Iris pigment epithelial cell (primary cell): ENCODE measurements around the gene ATG13.
"Not testable (repeated sequence)": the region's sequence is repeated elsewhere in the genome, so short reads cannot be mapped to it uniquely, and the experiment has no call there.

ENCODE experiments used
- DNase-seq: peaks from one replicate; pipeline ENCODE4 v3.0.0-alpha.2; 2011; ENCODE audit warnings: low read depth

The ATG13 gene

DNA sequence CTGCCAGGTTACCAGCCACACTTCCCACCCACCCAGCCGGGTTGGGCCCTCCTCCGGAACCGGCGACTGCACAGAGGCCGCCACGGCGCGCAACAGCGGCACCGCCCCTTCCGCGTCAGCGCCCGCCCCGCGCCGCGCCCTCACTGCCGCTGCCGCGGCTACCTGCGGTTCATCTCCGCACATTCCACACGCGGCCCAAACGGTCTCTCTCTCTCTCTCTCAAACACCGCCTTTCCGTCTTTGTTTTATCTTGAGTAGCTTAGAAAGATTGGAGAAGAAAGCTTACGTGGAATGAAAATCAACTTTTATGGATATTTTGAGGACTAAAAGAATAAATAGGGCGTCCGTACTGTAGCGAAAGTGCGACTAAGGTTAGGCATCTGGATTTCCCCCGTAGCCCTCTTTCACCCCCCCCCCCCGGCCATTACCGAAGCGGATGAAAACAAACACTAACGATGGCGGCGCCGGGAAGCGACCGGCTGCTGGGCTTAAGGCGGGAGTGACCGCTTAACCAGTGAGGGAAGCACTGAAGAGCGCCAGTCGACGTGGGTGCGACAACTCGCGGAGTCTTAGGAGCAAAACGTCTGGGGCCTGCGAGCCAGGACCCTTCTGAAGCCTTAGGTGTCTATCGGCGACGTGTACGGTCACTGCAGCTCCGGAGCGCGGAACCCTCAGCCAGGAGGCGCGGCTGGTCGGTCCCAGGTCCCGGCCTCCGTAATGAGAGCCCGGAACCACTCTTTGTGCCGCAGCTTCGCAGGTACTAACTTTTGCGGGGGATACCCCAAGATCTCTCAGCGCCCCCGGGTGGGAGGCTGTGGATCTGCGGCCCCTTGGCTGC is at the start of gene ATG13, which contains the start of gene HARBI1:
Gene ATG13, plus strand, starts transcription at position 420 of the 838 bp plus-strand sequence. CDS start 26,739 bp downstream, outside the sequence.
Gene HARBI1, minus strand, starts transcription at position 94 of the 838 bp plus-strand sequence. CDS start 990 bp downstream, outside the sequence.
- DNase-seq, result peak; percentile 88

DNA sequence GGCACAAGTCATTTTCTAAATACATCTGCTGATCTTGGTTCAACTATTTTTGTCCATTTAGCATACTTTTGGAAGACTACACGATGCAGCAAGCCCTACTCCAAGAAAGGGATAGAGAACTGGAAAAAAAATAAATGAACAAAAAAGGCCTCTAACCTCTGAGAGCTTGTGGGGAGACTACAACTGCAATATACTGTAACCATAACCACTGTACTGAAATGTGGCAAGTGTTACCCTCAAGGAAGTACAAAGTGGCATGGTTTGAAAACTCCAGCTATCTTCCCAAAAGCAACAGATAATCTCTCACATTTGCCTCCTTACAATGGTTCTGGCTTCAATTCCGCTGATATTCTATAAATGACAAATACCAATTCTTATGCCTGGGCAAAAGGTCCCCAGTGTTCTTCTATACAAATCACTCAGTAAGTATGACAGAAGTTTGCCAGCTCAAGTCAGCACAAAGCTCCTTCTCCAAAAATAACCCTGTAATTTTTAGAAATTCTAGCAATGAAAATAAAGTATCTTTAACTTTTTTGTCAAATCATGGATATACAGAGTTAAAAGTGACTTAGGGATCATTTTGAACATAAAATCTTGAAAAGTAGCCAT is 46.5 kb upstream of the ATG13 start:
- no peak for DNase-seq

- DNase-seq, result no peak
These were observed 42.7 kb upstream of the ATG13 start for GRCh38 chr11:46574656-46575055.

- no peak for DNase-seq
These were observed 40.3 kb upstream of the ATG13 start for GRCh38 chr11:46577058-46577457.

DNA sequence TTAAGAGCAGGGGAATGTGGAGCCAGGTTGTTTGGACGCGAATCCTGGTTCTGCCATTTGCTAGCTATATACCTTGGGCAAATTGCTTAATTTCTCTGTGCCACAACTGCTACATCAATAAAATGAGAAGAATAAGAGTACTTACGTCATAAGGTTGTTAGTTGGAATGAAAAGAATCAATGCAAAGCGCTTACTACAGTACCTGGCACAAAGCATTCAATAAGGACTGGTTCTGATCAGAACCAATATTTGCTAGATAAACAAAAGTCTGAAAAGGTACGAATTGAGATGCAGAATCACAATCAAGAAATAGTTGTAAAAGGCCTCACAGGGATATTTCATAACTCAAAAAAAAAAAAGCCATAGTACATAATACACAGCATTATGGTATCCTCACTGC is 34.8 kb upstream of the ATG13 start:
- DNase-seq, result no peak

DNA sequence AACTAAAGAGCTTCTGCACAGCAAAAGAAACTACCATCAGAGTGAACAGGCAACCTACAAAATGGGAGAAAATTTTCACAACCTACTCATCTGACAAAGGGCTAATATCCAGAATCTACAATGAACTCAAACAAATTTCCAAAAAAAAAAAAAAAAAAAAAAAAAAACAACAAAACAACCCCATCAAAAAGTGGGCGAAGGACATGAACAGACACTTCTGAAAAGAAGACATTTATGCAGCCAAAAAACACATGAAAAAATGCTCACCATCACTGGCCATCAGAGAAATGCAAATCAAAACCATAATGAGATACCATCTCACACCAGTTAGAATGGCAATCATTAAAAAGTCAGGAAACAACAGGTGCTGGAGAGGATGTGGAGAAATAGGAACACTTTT is 33.8 kb upstream of the ATG13 start:
- not testable (repeated sequence) for DNase-seq

DNA sequence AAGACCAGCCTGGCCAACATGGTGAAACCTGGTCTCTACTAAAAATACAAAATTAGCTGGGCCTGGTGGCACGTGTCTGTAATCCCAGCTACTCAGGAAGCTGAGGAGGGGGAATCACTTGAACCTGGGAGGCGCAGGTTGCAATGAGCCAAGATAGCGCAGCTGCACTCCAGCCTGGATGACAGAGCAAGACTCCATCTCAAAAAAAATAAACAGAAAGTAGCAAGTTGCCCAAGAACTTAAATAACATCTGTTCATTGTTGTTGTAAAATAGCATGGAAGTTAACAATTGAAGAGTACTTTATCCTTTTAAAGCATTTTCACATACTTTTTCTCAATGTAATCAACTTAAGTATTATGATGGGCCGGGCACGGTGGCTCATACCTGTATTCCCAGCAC is 29.2 kb upstream of the ATG13 start:
- DNase-seq, result peak; percentile 51

DNA sequence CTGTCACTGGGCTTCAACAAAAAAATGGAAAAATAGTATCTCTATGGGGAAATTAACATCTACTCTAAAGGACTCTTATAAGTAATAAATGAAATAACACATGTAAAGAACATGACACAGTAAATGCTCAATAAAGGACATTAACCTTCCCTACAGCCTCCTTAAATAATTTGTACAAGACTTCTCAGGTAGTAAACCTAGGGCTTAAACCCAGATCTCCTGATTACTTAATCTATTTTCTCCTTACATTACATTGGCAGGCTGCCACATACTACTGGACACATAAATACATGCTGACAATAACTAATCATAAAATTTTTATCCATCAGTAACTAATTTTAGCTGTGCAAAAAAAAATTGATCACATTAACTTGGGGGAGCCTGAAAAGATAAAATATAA is 28.4 kb upstream of the ATG13 start:
- no peak for DNase-seq

- DNase-seq, result no peak
These were observed 26.4 kb upstream of the ATG13 start for GRCh38 chr11:46590740-46591605.

DNA sequence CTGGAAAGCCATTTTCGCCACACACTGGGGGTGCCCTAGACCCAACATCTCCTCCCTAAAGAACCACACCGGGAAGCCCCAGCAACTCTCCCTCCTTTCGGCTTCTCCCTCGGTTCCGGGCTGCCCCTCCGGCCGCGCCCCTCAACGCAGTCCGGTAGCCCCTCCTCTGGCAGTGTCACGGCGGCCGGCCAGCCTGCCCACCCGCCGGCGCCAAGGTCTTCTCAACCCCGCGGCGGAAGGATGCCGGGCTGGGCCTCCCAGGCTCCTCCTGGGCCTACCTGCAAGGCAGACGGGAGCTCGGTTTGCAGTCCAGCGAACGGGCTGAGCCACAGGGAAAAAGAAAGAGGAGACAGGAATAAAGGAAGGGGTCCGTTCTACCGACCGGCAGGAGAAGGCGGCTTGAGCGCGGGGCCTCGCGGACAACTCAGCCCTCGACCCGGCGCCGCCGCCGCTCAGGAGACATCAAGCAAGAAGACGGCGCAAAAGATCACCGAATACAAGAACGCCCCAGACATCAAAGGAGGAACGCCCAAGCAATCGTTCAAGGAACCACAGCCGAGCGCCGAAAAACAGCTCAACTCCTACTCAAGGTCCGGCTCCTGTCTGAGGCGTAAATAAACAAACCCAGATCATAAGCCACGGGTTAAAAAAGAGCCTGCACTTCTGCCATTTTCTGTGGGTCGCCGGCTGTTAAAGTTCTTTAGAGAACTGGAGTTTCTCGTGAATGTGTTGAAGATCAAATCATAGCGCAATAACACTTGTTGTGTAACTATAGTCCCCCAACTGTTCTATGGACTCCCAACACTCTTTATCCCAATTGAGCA is 23.6 kb upstream of the ATG13 start, which contains the start of gene AMBRA1:
Gene AMBRA1, minus strand, starts transcription at position 474 of the 824 bp plus-strand sequence. CDS start 45,643 bp downstream, outside the sequence.
- peak; percentile 96 for DNase-seq

- no peak for DNase-seq
These were observed 23.0 kb upstream of the ATG13 start for GRCh38 chr11:46594374-46594700.

DNA sequence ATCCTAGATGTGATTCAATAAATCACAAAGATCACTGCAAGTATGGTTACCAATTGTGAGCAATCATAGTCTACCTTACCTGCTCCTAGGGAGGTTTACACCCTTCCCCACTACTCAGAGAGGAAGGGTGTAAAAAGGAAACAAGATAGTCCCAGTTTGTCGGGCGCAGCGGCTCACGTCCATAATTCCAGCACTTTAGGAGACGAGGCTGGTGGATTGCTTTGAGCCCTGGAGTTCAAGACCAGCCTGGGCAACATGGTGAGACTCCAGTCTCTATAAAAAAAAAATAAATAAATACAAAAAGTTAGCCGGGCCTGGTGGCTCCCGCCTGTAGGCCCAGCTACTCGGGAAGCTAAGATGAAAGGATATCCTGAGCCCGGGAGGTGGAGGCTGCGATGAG is 22.6 kb upstream of the ATG13 start:
- no peak for DNase-seq

- no peak for DNase-seq
These were observed 20.2 kb upstream of the ATG13 start for GRCh38 chr11:46597155-46597554.

DNA sequence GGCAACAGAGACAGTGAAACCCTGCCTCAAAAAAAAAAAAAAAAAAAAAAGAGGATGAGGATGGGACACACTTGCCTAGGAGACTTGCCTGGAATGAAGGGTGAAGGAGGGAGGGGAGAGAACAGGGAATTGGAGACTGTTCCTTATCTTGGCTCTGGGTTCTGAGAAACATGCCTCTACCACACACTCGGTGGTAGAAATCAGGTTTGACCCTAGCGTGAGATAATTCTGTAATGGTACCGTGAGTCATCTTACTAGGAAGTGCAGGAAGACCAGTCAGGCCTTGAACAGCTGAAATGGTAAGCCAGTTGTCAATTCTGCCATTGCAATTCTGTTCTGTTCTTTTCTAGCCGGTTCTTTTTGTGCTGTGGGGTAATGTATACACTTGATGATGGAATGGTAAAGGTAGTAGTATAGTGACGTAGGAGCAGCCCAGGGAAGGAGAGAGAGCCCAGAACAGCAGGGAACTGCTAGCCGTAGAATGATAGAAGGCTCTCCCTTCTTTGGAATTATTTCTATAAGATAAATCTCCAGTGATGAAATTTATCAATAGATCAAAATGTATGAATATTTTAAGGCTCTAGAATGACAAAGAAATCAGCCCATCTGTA is 19.6 kb upstream of the ATG13 start:
- DNase-seq, result peak; percentile 85

- no peak for DNase-seq
These were observed 17.8 kb upstream of the ATG13 start for GRCh38 chr11:46599340-46600193.

- no peak for DNase-seq
These were observed 17.0 kb upstream of the ATG13 start for GRCh38 chr11:46600194-46600960.

DNA sequence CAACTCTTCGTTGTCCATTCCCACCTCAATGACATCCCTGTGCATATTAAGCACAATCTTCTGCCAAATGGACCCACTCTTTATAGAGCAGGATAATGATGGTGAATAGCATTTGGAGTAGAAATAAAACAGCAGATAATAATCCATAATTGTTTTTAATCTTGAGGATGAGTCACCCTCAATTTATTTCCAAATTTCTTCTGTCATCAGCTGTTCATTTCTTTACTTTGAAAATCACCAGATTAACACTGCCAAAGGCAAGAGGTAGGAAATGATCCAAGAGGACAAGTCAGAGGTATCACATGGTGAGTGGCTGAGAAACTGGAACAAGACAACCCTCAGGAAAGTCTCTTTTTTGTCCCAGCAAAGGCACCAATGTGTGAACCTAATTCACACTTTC is 16.2 kb upstream of the ATG13 start:
- DNase-seq, result no peak

DNA sequence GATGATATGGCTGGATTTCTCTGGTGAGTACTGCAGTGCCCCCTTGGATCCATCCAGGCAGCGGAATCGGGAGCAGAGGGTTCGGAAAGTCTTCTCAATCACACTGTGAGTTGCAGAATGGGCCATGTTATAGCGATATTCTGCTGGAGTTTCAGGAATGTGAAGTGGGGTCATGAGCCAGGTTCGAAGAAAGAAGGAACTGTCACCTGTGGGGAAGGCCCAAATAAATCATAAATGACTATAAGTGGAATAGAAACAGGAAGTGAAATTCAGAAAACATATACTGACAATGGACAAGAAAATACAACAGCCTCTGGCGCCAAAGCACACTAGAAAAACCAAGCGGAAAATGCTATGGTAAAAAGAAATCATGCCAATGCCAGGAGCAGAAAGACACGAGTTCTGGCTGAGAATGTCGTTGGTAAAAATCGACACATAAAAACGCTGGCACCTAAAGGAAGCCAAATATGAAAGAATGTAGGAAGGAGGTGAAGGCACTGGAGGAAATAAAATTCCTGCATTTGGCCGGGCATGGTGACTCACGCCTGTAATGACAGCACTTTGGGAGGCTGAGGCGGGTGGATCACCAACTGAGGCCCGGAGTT is 13.5 kb upstream of the ATG13 start:
- DNase-seq, result no peak

DNA sequence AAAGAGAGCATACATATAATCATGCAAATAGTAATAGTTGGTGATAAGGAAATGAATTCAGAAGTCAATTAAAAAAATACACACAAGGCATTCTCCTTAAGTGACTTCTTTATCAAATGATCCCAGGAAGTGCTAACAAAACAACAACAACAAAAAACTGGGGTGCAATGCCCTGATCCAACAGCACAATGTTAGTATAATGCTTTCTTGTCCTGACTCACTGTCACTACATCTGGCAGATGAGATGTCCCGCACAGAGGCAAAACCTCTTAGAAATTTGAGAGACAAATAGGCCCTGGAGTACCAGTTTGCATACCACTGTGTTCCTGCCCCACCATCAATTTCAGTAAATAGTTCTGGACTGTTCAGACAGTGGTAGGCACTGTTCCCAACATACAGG is 12.6 kb upstream of the ATG13 start:
- DNase-seq, result no peak
